Measurements from ENCODE around the gene MED27.

- TF ChIP-seq CTCF (IDR thresholded peaks at IDR 0.05) (no peak), REST (IDR thresholded peaks at IDR 0.05; ENCODE audit: insufficient read depth in 1 of 2, low read depth in 2 of 2, low read length in 1 of 2) (no peak), POLR2AphosphoS5 (IDR thresholded peaks at IDR 0.05; ENCODE audit: low read depth, low read length) (no peak)
Measured at GRCh38 chr9:132025766-132026165, 53.9 kb downstream of the MED27 start.

All from Panc1 (cell line).